GM19397 (cell line): Measurements from ENCODE around the gene PPP1R14C.
"Not testable (repeated sequence)": the region's sequence is repeated elsewhere in the genome, so short reads cannot be mapped to it uniquely, and the experiment has no call there.

ENCODE experiments used
- ATAC-seq: cut with Tn5 transposase; IDR thresholded peaks from one replicate; pipeline ENCODE4 v1.9.1; 2021; ENCODE audit warnings: mild to moderate bottlenecking, moderate library complexity; ENCODE audit not compliant: unreplicated experiment

The PPP1R14C gene

DNA sequence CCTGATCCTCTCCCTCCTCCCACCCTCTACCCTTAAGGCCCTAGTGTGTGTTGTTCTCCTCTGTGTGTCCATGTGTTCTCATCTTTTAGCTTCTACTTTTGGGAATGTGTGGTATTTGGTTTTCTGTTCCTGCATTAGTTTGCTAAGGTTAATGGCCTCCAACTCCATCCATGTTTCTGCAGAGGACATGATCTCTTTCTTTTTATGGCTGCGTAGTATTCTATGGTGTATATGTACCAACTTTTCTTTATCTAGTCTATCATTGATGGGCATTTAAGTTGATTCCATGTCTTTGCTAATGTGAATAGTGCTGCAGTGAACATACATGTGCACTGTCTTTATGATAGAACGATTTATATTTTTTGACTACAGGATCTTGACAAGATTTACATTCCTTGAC, 44.6 kb downstream of the PPP1R14C start:
- ATAC-seq: not testable (repeated sequence)

DNA sequence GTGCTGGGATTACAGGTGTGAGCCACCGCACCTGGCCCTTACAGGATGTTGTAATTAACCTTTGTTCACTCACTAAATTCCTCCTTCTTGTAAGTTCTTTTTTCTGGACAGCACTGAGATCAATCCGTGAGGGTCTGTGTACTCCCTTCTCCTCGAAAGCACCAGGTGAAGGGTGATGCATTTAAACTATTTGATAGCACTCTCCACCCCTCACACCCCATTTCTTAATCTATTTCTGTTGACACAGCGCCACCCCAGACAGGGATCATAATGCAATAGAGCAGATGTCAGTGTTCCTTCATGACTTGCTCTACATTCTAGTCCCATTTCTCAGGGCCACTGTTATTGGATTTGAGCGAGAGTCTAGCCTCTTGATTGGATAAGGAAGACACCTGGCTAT, 46.3 kb downstream of the PPP1R14C start:
- ATAC-seq: no peak

DNA sequence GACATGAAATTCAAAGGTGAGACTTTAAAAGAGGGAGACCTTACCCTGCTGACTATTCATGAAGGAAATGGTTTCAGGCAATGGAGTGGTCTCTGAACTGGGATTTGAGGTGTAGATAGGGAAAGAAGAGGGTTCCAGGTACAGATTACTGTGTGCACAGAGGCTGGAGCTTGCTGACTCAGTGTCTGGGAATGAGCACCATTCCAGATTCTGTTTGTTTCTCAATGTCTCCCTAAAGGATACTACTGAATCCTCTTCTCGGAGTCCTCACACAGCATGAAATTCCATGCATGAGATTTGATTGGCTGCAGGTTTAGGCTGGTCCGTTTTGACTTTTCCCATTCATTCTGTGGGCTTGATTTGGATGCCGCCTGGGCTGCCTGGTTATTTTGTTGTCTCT, 49.0 kb downstream of the PPP1R14C start:
- ATAC-seq: no peak

DNA sequence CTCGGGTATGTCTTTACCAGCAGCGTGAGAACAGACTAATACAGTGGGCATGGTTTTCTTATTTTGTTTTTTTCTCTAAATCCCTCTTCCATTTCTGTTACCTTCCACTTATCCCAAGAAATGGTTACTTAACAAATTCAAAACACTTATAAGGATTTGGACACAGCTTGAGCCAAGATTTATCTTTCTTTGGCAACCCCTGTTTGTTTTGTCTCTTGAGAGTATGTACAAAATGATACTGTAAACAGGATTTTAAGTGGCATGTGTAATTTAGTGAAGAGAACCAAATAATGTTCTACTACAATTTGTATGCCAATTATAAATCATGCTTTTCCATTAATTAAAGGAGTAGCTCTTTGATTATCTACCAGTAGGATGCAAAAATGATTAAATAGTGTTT, 51.4 kb downstream of the PPP1R14C start:
- ATAC-seq: no peak

DNA sequence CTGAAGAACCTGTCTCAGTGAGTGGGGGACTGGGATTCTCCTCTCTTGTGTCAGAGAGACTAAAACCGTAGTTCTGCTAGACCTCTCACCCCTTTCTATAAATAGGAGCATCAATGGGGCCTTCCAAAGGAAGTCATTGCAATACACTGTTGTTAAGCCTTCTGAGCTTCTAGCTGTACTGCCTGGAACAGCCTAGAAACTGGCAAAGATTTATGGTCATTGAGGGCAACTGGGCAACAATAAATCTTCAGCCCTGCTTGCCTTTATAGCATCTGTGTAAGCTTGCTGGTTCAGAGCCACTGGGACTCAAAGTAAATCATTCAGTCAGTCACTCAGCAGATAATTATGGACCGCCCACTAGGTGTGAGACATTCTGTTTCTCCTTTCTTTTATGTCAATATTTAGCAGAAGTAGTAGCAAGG, 53.2 kb downstream of the PPP1R14C start:
- no peak for ATAC-seq

DNA sequence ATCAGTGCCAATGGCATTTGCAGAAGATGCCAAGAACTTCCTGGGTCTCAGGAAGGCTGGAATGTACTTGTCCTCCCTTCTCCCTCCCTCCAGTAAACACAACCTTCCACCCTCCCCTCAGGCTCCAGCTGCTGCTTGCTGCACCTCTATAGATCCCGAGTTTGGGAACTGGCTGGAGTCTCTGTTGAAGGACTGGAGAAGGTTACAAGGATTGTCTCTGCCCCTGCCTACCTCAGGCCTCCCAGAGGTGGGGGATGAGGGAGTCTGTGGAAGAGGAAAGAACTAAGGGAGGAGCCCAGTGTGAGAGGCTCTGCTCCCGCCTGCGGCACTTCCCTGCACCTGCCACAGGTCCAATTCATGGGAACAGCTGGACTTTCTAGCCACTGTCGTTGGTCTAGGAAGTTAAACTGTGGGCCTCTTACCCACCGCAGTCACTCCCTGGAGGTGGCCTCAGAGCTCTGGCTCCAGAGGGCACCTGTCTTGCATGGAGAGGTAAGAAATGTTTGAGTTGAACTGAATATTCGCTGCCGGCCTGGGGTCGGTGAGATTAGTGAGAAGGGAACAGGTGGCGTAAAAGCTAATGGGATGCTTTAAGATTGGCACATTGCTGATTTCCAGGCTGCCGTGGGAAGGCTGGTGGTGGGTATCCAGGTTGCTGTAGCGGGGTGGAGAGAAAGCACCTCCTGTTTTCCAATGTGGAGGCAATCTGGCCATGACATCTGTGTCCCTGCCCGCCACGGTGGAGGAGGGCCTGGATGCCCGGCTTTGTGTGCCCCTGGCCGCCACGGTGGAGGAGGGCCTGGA, 54.3 kb downstream of the PPP1R14C start:
- no peak for ATAC-seq

DNA sequence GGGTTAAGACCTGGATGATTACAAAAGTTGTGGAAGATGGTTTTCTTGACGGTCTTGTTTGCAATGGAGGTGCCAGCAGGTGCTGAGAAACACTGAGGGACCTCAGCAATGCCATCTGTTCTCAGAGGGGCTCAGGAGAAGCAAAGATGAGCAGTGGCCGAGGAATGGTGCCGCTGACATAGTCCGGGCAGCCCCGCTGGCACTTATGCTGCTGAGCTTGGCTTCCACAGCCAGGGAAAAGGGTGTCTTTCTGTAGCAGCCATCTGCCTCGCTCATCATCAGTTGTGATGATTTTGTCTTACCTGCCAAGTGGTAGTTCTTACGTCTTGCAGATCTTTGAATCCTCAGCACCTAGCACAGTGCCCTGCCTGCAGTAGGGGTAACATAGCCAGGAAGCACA, 55.7 kb downstream of the PPP1R14C start:
- no peak for ATAC-seq

DNA sequence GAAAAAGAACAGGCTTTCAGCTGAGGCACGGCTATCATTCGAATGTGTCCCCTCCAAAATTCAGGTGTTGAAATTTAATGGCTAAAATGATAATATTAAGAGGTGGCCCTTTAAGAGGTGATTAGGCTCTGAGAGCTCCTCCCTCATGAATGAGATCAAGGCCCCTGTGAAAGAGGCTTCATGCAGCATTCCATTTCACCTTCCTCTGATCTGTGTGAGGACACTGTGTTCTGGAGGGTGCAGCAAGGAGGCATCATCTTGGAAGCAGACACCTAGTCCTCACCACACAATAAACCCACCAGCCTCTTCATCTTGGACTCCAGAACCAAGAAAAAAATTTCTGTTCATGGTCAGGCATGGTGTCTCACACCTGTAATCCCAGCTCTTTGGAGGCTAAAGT, 56.4 kb downstream of the PPP1R14C start:
- ATAC-seq: no peak

DNA sequence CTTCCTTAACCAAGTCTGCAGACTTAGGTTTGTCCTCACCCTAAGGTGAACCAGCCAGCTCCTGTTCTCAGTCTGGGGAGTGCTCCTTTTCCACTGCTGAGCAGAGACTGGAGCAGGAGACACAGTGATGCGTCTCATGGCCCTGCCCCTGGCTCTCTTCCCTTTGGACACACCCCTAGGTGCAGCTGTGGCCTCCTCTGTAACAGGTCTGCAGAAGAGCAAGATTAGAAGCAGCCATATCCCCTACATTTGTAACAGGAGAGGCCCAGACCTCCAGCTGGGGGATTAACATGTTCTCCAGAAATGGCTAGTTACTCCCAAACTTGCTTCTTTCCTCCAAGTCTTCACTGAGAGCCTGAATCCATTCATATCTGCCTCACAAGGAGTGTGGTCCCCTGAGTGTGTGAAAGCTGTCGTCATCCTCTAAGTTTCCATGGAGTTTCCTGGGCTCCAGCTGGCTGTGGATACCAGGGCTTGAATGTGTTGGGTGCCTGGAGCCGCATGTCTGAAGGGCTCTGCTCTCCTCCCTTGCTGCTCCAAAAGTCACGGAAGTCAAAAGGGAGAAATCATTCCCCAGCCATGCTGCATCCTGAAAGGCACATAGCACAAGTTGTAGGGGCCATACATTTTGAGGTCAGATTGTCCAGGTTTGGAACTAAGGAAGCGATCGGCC, 57.7 kb downstream of the PPP1R14C start:
- no peak for ATAC-seq

DNA sequence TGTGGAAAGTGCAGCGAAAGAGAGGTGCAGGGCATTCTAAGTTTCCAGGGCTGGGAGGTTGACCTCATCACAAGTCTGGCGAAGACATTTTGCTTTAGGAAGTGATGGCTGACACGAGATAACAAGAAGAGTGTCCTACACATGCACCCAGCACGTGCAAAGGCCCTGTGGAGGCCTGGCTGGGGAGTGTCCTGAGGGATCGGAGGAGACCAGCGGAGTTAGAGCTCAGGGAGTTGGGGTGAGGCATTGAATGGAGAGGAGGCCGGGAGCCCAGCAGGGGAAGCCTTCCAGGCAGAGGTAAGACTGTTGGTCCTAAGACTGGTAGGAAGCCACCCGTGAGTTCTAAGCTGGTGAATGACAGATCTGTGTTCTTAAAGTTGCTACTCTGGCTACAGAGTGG, 58.4 kb downstream of the PPP1R14C start:
- no peak for ATAC-seq

DNA sequence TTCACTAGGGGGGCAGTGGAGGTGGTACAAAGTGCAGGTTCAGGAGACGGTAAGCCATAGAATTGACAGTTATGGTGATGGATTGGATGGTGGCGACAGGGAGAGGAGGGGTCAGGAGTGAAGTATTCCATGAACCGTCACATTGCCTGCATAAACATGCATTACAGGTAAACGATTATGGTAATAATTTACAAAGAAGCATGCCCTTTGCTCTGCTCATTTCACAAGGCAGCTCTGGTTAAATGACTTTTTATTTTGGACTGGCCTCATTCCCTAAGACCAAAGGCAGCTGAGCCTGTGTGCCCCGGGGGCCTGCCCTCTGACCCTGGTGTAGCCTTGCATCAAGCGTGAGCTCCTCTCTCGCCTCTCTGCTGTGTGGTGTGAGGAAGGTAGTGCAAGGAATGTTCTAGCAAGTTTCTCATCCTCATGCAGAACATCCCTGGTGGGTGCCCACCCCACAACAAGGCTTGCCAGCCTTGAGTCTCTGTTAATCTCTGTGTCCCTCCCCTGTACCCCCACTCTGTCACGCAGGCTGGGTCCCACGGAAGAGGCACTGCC, 59.0 kb downstream of the PPP1R14C start:
- ATAC-seq: no peak

DNA sequence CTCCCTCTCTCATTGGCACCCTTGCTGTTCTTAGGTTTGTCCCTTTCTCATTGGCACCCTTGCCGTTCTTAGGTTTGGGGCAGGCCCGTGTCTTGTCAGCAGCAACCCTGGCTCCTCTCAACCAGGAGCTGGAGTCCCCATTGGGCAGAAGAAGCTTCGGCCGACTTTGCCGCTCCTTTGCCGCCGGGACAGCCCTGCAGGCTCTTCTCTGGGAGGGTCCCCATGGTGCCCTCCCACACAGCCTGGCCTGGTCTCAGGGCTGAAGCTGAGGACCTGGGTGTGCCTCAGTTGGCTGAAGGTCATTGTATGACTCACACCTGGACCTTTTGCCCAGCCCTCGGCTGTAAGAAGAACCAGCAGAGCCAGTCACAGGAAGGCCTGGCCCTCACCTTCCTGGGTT, 59.6 kb downstream of the PPP1R14C start:
- ATAC-seq: no peak

DNA sequence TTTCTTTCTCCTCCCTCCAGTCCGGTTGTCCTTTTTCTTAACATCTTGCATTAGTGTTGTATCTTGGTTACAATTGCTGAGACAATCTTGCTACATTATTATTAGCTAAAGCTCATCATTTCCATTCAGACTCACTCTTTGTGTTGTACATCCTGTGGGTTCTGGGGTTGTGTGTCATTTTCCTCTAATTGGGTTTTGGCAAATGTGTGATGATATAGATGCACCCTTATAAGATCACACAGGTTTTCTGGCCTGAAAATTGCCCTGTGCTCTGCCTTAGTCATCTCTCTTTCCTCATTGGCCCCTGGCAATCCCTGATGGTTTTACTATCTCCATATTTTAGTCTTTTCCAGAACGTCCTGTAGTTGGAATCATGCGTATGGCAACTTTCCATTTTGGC, 60.1 kb downstream of the PPP1R14C start:
- ATAC-seq: no peak

DNA sequence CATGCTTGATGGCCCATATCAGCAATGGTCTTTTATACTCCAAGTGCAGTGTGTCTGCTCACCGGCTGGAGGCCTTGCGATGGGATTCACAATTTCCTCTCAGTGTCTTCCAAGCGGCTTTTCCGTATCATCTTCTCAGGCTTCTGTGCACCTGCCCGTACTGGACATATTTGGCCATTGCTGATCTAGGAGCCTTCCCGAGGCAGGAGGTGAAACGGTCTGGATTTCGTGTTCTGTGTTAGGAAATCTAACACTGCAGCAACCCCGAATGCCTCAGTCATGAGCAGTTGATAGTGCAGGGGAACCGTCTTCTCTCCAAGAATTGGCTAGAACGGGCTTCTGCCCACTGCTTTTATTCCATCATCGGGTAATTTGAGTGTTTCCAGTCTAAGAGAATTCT, 60.5 kb downstream of the PPP1R14C start:
- ATAC-seq: no peak

DNA sequence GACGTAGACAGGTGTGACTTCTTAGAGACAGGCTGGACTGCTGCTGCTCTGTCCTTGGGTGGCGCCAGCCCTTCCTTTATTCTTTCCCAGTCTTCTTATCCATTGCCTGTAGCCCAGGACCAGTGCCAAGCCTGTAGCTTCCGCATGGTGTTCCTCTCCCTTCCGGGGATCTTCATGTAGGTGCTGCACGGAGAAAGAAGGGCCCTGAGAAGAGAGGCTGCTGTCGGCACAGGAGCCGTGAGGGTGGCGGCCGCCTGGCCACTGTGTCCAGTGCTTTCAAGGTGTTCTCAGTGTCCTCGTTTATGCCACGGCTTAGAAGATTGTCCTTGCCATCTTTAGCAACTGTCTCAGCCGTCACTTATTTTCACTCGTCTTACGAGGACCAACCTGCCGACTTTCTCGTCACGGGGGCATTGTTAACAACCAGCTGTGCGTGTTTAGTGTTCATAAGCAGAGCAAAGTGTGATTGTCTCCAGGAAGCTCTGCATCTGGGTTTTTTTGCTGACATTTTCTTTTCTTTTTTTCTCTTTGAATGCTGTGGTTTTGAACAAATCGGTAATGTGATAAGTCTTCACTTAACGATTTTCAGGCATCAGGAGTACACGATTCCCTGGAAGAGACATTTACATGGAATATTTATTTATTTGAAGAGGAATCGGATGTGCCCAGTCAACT, 61.2 kb downstream of the PPP1R14C start:
- no peak for ATAC-seq

DNA sequence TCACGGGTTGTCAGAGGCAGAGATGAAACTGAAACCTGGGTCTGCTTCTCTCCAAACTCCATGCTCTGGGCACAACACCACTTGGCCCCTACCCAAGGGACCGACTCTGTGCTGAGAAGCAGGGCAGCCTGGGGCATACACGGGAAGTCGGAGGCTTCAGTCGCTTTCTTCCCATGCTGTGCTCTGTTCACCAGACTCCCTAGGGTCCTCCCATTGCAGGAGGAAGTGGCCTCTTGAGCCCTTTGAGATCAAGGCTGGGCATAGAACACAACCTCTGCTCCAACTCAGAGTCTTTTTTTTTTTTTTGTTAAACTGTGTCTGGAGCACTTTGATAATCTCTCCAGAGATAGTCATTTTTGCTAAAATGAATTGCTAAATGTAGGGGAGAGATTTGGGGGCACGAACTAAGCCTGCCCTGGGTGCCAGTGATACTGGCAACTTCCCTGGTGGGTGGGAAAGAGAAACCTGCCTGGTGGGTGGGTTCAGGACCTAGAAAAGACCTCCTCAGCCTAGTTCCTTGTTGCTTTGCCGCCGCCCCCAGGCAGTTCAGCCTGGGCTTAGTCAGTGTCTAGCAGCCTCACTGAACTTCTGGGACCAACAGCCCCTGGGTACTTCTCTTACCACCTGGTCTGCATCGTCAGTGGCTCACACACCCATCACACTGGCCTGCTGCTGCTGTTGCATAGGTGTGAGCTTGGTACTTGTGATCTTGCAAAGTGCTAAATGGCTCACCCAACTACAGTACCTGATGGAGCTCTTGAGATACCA, 62.0 kb downstream of the PPP1R14C start:
- no peak for ATAC-seq

DNA sequence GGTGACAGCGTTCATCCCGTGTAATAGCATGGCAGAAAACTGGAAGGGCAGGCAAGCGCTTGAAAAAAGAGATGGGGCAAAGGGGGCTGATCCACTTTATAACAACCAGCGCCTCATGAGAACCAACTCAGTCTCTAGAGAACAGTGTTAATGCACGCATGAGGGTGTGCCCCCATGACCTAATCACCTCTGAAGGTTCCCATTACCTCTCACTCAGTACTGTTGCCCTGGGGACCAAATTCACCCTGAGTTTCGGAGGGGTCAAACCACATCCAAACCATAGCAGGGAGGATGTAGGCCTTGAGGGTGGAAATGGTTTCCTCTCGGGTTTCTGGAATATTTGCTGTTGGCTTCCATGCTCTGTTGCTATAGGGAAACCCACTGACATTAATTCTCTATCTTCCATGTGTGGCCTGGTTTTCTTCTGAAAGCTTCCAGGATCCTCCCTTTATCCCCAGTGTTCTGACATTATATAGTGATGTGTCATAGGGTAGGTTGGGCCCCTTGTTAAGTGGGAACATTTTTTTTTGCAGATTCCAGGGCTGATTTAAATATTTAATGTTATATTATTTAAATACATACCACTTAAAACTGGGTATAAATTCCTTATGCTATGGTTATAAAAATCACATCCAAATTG, 65.2 kb downstream of the PPP1R14C start:
- ATAC-seq: no peak

DNA sequence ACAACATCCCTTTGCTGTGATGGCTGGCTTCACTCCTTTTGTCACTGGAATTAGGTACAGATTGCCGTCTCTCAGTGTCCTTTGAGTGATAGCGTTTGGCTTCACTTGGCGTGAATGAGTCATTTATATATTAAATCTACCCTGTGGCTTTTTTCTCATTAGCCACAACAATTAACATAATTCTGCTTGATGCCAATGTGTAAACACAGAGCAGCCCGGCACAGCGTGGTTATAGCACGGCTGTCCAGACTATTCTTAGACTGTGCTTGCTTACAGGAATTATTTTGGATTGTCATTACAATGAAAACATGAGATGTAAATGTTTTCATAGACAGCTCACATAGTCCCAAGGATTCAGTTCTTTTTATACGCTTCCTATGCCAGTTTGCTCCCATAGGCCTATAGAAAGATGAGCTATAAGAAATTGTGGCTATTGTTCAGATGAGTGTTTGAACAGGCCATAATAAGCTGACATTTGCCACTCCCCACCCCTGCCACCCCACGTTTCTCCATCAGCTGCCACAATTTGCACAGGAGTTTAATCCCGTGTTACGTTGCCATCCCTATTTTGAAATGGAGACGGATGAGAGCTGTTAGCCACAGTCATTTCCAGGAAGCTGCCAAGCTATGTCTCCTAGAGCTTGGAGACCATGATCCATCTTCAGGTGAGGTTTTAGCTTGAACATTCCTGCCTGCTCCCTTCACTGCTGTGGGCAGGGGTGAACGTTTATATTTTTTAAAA, 65.9 kb downstream of the PPP1R14C start:
- ATAC-seq: no peak

DNA sequence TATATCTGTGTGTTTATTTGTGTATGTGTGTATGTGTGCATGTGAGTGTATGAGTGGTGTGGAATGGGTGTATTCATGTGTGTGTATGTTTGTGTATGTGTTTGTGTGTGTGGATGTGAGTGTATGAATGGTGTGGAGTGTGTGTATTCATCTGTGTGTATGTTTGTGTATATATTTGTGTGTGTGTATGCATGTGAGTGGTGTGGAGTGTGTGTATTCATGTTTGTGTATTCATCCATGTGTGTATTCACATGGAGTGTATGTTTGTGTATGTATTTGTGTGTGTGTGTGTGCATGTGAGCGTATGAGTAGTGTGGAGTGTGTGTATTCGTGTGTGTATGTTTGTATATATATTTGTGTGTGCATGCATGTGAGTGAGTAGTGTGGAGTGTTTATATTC, 66.6 kb downstream of the PPP1R14C start:
- ATAC-seq: no peak
